Embryonic facial prominence (tissue), 1 donor: ENCODE results near the gene MICALL1.

ENCODE experiments used
- DNase-seq: peaks from one replicate; pipeline ENCODE4 v3.0.0-alpha.2; 2016; ENCODE audit errors: extremely low spot score

MICALL1 gene

DNA sequence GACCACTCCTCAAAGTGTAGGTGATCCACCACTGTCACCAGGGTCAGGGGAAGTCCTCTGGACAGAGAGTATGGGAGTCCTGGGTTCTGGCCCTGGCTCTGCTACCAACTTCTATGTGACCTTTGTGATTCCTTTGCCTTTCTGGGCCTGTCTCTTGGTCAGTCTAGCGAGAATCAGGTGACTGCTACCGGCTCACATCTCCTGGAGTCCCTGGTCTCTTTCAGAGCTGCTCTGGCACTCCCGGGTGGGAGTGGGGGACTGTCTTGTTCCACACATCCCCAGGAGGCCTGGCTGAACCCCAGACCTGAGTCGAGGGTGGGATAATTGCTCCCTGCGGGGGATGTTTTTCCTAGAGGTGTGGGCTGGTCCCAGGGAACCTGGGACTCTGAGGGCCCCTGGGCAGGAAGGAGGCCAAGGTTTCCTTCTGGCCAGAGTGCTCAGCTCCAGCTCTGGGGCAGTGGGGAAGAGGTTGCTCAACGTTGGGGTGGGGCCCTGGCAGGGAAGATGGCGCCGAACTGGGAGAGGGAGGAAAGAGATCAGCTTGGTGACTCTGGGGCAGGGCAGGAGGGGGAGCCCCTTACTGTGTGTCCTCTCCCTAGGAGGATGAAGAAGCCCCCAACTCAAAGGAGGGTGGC lies 76.2 kb downstream of the MICALL1 start:
- DNase-seq, result no peak

GRCh38 chr22:37982938-37983859 lies 77.1 kb downstream of the MICALL1 start:
- no peak for DNase-seq

DNA sequence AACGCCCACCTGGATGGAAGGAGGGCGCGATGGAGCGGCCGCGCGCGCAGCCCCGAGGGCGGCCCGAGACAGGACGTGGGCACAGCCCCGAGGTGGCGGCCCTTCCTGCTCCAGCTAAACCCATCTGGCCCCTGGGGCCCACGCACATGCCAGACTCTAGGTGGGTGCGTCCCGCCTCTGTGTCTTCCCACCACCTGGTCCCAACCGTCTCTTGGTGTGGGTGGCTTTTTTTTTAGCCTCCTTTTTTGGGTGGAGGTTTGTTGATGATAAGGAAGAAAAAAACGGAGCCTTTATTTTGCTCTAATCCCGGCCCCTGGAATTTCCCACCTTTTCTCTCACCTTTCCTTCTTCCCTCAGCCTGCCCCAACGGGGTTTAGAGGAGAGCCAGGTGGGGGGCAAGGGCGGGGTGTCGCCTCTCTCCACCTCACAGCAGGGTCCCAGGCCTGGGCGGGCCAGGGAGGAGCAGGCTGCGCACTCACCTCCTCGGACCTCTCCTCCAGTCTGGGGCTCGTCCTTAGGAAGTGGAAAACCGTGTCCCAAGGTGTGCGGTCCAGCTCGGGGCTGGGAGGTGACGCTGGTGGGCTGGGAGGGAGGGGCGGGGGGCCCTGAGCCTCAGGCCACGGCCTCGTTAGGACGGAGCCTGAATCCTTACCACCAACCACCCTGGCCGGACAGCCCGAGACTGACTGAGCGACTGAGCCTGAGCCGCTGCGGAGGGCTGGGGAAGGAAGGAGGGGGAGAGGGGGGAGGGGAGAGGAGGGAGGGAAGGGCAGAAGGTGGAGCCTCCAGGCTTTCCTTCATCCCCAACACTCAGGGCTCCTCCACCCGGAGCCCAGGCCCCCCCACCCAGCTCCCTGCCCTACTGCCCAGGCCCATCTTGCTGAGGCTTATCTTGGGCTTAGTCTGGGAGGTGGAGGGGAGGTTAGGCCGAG lies 78.0 kb downstream of the MICALL1 start, which contains the start of gene SOX10:
SOX10 (minus strand) TSS at position 696 of the 932 bp plus-strand sequence. CDS start 771 bp downstream, outside the sequence.
- DNase-seq, result no peak

DNA sequence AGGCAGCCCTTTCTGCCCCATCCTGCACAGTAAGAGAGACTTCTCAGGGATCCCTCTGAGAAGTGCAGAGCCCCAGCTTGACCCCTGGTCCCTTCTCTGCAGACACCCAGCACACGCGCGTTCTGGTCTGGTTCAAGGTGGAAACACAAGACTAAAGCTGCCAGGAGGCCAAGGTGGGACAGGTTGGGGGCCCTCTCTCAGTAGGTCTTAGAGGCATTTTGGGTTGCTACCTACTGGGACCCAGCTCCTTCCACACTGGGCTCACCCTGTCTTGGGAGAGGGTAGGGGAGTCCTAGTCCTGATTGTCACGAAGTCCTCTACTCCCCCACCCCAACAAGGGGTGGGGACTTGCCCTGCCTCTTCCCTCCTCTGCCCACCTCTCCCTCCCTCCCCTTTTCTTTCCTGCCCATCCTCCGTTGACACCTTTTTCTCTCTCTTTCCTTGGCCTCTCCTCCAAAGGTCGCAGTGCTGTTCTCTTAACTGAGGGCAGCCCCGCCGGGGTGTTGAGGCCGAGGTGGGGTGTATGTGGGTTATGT lies 79.0 kb downstream of the MICALL1 start:
- no peak for DNase-seq

DNA sequence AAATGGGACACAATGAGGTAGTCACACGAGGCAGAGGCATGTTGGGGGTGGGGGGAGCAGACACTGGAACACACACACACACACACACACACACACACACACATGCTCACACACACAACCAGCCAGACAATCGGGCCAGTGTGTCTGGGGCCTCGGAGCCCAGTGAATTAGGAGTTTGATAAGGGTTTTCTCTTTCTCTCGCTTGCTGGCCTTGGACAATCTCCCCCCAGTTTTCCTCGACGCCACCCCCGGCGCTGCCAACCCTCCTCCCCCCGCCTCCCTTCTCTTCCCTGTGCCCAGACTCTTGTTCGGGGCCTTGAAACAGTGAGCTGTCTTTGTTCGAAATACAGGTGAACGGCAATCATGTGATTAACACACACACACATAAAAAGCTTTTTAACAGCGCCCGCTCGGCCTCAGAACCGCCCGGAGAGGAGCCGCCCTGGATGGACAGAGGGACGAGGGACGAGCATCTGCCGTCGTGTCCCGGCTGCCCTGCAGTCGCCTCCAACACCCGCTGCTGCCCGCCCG lies 79.7 kb downstream of the MICALL1 start:
- no peak for DNase-seq

DNA sequence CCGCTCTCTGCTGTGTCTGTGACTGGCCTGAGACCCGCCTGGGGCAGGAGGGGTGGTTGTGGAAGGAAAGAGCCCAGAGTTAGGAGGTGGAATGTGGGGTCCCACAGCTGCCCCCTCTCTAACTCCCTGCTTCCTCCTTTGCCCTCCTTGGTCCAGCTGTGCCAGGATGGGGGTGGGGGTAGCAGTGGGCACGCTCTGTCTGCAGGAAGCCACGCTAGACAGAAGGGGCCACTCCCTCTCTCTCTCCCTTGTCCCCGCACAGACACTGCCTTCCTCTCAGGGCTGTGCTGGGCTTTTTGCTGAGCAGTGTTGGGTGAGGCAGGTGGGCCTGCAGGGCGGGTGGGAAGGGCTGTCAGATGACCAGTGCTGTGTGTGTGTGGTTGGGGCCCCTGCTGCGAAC lies 80.3 kb downstream of the MICALL1 start:
- no peak for DNase-seq

GRCh38 chr22:37989146-37990045 lies 83.3 kb downstream of the MICALL1 start:
- DNase-seq, result no peak

DNA sequence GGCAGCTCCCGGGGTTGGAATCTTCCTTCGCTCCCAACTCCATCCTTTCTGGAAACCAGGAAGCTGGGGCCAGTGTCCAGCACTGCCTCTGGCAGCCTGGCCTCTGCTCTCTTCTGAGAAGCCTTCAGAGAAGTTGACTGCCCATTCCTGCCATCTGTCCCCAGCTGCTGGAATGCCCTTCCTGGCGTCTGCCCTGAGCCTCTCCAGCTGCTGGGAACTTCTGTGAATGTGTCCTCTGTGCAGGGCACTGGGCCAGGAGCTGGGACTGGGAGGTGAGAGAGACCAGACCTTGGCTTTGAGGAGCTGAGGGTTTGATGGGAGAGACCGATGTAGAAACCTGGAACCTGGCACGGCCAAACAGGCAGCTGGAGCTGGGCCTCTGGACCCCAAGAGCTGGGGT lies 84.2 kb downstream of the MICALL1 start:
- no peak for DNase-seq

GRCh38 chr22:37990862-37991261 lies 84.8 kb downstream of the MICALL1 start:
- DNase-seq, result no peak

DNA sequence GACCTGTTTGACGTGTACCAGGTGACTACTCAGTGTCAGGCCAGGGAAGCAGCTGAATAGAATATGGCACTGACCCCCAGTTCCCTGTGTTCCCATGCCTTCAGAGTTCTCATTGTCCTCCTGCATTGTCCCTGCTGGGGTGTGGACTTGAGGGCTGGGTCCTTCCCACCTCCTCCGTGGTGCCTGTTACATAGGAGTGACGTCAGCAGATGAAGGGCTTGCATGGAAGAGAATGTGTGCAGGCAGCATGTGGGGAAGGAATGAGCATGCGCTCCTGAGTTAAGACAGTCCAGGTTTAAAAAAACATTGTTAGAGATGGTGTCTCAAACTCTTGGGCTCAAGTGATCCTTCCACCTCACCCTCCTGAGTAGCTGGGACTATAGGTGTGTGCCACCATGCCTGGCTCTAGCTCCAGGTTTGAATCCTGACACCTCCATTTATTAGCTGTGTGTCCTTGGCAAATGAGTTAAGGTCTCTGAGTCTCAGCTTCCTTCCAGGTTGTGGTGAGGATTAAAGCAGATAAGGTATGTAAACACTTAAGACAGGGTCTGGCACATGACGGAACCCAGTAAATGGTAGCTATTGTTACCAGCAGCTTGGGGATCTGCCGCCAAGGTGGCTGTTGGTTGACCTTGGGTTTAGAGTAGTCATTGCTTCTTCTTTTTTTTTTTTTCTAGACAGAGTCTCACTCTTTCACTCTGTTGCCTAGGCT lies 85.8 kb downstream of the MICALL1 start:
- DNase-seq, result no peak
